HL-60/S4 treated with retinoic acid at 250 ng/mL for 4 days and 3 days (cell line): ENCODE data around the gene ZDHHC24.

Experiments used
- in situ Hi-C: fragments of 300-500 bp; cut with MboI; formaldehyde crosslinking; loops from 2 replicates; pipeline ENCODE4 v1.7.0; 2022; ENCODE audit warnings: low sequenced_read_pairs

Gene ZDHHC24

DNA sequence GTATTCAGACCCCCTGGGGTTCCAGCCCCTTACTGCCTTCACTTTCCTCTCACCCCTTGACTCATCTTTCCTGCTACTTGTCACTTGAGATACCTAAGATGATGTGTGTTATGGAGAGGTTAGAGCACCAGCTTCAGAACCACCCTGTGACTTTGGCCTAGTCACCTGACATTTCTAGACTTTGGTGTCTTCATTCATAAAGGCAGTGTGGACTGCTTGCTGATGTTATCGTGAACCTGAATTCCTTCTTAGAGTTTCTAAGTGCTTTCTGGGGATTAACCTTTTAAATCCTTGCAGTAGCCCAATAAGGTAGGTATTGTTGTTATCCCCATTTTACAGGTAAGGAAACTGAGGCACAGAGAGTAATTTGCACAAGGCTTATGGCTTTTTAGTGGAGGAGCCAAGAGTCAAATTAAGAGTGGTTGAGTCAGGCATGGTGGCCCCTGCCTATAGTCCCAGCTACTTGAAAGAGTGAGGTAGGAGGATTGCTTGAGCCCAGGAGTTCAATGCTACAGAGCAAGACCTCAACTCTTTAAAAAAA, 40.5 kb downstream of the ZDHHC24 start:
- in situ Hi-C loops: no loop called here

DNA sequence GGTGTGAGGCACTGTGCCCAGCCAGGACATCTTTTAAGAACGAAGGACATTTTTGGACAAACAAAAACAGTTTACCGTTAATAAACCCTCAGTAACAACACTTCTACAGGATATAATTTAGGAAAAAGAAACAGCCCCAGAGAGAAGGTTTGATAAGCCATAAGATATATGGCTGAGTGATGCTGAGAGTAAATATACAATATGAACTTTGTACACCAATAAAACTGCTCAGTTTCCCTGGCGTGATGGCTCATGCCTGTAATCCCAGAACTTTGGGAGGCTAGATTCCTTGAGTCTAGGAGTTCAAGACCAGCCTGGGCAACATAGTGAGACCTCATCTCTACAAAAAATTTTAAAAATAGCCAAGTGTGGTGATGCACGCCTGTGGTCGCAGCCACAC, 47.3 kb downstream of the ZDHHC24 start:
- in situ Hi-C loops: no loop called here

GRCh38 chr11:66497206-66497605, 48.6 kb downstream of the ZDHHC24 start:
- in situ Hi-C loops: no loop called here

- in situ Hi-C loops: no loop called here
Observed at GRCh38 chr11:66495401-66495854, 50.4 kb downstream of the ZDHHC24 start.

DNA sequence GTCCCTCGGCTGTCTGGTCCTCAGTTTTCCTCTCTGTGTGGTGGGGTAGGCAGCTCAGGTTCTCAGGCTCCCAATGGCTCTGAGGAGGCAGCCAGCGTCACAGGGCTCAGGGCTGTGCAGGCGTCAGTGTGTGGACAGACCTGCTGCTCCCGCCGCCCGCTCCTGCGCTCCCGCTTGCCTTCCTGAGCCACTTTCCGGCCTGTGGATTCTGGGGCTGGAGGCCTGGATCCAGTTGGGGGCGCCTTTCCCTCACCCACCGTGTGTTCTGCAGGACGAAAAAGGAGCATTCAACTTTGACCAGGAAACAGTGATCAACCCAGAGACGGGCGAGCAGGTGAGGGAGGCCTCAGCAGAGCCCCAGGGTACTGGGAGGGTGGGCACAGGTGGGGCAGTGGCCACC, 50.9 kb downstream of the ZDHHC24 start:
- in situ Hi-C loops: no loop called here

- in situ Hi-C loops: no loop called here
Observed at GRCh38 chr11:66494458-66494857, 51.4 kb downstream of the ZDHHC24 start.

DNA sequence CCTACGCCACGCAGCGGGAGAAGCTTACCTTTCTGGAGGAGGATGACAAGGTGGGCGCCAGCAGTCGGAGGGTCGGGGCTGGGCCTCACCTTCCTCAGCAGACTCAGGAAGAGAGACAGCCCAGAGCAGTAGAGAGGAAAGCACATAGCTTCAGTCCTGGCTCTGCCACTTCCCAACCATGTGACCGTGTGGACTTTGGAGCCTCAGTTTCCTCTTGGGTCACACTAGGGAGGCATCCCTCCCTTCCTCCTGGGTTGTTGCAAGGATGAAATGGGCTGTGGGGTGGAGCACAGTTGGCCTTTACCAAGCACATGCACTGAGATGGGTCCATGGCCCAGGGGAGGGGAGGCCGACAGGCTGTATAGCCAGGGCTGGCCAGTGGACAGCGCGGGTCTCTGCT, 52.7 kb downstream of the ZDHHC24 start:
- in situ Hi-C loops: no loop called here

GRCh38 chr11:66492161-66492865, 53.5 kb downstream of the ZDHHC24 start:
- in situ Hi-C loops: no loop called here

DNA sequence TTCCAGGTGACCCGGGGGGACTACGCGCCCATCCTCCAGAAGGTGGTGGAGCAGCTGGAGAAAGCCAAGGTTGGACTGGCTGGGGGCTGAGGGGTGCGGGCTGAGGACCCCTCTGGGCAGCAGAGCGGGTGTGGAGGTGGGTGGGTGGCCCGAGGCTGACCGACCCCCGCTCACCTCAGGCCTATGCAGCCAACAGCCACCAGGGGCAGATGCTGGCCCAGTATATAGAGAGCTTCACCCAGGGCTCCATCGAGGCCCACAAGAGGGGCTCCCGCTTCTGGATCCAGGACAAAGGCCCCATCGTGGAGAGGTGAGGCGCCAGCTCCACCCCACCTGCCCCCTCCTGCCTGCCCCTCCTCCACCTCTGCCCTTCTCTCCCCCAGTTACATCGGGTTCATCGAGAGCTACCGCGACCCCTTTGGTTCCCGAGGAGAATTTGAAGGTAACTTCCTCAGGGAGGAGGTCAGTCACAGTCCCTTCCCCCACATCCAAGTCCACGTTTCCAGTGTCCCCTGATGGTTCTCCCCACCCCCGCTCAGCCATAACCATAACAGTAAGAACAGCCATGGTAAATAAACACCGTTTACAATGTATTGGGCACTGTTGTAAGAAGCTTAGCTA, 54.4 kb downstream of the ZDHHC24 start:
- in situ Hi-C loops: no loop called here

DNA sequence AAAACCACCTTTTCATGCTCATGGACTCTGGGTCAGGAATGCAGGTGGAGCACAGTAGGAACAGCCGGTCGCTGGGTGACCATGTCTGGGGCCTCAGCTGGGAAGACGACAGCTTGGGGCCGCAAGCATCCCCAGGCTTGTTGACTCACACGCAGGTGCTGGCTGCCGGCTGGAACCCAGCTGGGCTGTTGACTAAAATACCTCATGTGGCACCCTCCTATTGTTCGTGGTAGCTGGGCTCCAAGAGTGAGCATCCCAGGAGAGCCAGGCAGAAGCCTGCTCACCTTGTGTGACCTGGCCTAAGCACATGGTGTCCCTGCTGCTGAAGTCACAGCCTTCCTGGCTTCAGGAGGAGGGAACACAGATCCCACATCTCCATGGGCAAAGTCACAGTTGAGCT, 56.2 kb downstream of the ZDHHC24 start:
- in situ Hi-C loops: no loop called here

GRCh38 chr11:66488957-66489356, 56.9 kb downstream of the ZDHHC24 start:
- in situ Hi-C loops: no loop called here

DNA sequence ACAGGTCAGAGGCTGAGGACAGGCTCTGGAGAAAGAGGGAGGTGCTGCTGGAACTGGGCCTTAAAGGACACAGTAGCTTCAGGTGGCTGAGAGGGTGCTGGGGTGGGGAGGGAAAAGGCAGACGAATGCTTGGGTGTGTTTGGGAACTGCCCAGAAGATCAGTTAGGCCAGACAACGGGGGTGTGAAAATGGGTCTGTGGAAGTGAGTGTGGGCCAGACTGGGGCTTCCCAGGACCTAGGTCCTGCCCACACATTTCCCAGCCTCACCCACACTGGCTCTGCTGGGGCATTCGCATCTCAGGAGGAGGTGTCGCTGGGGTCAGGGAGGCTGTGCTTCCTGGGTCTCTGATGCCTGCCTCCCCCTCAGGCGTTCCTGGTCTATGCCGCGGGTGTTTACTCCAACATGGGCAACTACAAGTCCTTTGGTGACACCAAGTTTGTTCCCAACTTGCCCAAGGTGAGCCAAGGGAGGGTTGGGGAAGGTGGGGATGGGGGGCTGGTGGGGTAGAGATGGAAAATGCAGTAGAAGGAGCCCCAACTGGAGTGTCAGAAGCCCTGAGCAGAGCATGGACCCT, 61.0 kb downstream of the ZDHHC24 start:
- in situ Hi-C loops: no loop called here

GRCh38 chr11:66480117-66480938, 65.5 kb downstream of the ZDHHC24 start, which contains the start of gene DPP3:
Gene DPP3, plus strand, starts transcription at chr11:66480434. Its CDS starts 1,767 bp downstream, at chr11:66482201.
- in situ Hi-C loops: no loop called here

DNA sequence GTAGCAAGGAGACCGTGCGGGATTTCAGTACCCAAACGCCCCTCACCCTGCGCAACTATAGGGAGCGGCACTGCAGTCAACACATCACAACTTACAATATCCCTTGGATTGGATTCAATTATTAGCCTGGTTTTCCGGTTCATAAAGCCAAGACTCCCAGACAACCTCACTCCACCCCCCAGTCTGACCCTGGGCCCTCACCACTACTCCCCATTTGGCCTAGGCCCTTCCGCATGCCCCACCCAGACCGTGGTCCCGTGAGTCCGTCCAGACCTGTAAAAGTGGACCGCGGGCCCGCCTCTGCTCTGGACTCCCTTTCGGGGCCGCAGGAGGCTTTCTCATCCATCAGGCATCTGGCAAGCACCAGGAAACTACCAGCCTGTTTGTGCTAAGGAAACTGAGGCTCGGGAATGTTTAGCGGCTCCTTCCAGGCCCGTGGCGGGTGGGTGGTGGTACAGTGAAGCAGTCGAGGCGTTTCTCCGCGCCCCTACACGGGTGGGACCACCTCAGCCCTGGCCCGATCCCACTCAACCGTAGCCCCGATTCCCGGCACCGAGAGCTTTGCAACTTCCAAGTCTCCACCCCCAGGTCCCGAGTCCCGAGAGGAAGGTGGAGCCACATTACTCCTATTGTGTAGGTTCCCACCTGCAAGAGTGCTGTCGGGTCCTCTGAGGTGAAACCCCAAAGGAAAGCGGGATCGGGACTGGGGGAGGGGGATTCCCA, 66.3 kb downstream of the ZDHHC24 start:
- in situ Hi-C loops: no loop called here

GRCh38 chr11:66478729-66479393, 67.0 kb downstream of the ZDHHC24 start:
- in situ Hi-C loops: no loop called here

DNA sequence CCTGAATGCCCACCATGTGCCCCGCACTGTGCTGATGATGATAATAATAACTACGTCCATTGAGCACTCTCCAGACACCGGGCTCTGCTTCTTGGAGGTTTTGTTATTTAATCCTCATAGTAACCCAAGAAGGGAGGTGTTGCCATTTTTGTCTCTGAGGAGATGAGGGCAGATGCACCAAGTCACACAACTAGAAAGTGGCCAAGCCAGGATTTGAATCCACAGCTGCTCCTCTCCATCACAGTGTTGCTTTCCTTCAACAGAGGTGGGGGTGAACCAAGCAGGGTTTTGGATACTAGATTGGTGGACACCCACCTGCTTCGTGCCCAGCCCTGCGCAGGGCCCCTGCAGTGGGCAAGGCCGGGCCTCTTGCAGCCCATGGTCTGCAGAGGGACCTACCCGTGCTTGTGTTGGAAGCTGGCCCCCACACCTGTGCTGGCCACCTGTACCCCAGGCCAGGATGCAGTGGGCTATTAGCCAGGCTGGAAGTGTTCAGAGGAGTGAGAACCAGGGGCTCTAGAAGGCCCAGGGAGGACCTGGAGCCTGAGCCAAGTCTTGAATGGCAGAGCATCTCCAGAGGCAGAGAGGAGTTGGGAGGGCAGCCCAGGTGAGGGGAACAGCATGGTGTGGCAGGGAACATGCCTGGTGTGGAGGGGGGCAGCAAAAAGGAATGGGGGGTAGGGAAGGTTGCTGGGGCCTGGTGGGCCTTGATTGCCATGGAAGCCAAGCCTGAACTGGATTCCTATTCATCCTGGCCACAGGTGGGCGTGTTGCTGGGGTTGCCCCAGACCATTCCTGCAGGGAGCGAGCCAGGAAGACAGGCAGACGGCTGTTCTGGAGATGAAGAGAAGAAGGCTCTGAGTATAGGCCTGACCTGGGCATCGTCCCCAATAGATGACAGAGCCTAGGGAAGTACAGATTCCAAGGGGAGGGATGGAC, 68.3 kb downstream of the ZDHHC24 start:
- in situ Hi-C loops: no loop called here

GRCh38 chr11:66476841-66477251, 69.0 kb downstream of the ZDHHC24 start:
- in situ Hi-C loops: no loop called here

DNA sequence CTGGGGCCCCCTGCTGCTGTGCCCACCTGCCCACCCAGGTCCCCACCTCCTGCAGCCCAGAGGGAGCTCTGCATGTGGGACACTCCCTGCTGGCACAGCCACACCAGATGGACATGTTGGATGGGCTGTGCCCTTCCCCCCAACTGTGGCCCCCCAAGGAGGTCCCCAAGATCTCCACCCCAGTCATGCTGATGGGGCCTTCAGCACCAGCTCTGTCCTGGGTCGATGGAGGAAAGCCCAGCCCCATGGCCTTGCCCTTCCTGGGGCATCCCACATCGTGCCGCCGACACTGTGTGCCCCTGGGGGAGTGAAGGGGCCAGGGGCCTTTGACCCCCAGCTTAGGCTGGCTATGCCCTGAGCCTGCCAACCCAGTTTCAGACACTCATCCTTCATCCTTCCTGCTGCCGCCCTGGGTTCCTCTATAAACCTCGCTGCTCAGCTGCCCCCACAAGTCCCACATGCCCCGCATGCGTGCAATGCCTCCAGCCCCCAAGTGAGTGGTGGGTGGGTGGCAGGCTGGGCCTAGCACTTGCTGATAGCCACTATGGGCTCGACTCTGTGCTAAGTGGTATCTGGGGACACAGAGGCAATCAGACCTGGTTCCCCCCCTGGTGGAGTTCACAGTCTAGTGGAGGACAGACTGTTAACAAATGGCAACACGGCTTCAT, 69.5 kb downstream of the ZDHHC24 start:
- in situ Hi-C loops: no loop called here
